Kidney (tissue), 14 donors: ENCODE data around the gene NABP2. TPM values are rescaled to one million over a fixed set of nuclear protein-coding genes. Genes with fewer than 3 reads are reported as not detected.

ENCODE experiments used
- DNase-seq, 5 donors: peaks; one replicate each; pipeline ENCODE4 v3.0.0-alpha.2; 2013 to 2020
- FAIRE-seq: peaks from 2 replicates; lab custom pipeline; 2012; peaks lifted over from hg19 to GRCh38; lab: Jason Lieb, UNC
- H3K27ac ChIP-seq, 2 donors: one replicate each; pipeline ENCODE4 v1.7.0; 2013; ENCODE audit warnings: low read depth in 2 of 2, low read length in 2 of 2, inconsistent platforms in 1 of 2
- H3K27me3 ChIP-seq: one replicate; pipeline ENCODE4 v1.7.1; 2013; ENCODE audit warnings: low read length, inconsistent platforms; ENCODE audit not compliant: control insufficient read depth, insufficient read depth
- H3K36me3 ChIP-seq, 3 donors: one replicate each; pipeline versions ENCODE4 v1.7.0 to v1.7.1; 2013; ENCODE audit warnings: low read length in 3 of 3, control low read depth in 1 of 3, inconsistent platforms in 1 of 3; ENCODE audit not compliant: insufficient read depth in 3 of 3, control insufficient read depth in 2 of 3
- H3K4me1 ChIP-seq, 3 donors: one replicate each; pipeline versions ENCODE4 v1.7.0 to v1.7.1; 2013; ENCODE audit warnings: low read length in 3 of 3, inconsistent platforms in 1 of 3, low read depth in 1 of 3; ENCODE audit not compliant: control insufficient read depth in 2 of 3, insufficient read depth in 2 of 3
- H3K4me3 ChIP-seq, 3 donors: one replicate each; pipeline versions ENCODE4 v1.7.0 to v1.8.1; 2013; ENCODE audit warnings: low read length in 3 of 3, control low read depth in 1 of 3, inconsistent platforms in 1 of 3
- H3K9ac ChIP-seq, 3 donors: one replicate each; pipeline versions ENCODE4 v1.7.0 to v1.7.1; 2013; ENCODE audit warnings: low read length in 3 of 3, control low read depth in 1 of 3, inconsistent platforms in 1 of 3
- H3K9me3 ChIP-seq, 3 donors: one replicate each; pipeline versions ENCODE4 v1.7.0 to v1.7.1; 2013; ENCODE audit warnings: low read length in 3 of 3, control low read depth in 1 of 3, inconsistent platforms in 1 of 3; ENCODE audit not compliant: control insufficient read depth in 2 of 3, insufficient read depth in 1 of 3
- CTCF ChIP-seq: IDR thresholded peaks from 3 replicates; pipeline ENCODE4 v1.5.1; 2012; ENCODE audit warnings: mild to moderate bottlenecking, moderate library complexity, borderline replicate concordance; ENCODE audit not compliant: insufficient read depth; ENCODE audit errors: extremely low read depth
- intact Hi-C: fragments of 100-400 bp; cut with DNase I; formaldehyde crosslinking; loops from one replicate; pipeline ENCODE4 v1.11.1; 2022
- polyA plus RNA-seq: library from polyadenylated mRNA; stranded (reverse); fragments of 350-450 nt; fragmentation: Illumina TruSeq; extraction: RNeasy Lipid Tissue Mini Kit (QIAGEN cat#74804); gene quantifications from one replicate; pipeline ENCODE4 v1.2.3, GENCODE V29; 2014; ENCODE audit warnings: low read depth, low replicate concordance; ENCODE audit not compliant: insufficient read depth
- total RNA-seq: library from RNA; stranded (reverse); fragmentation: NEBNext Ultra II Directional; extraction: Animal tissue kit (Norgen Biotek cat#: 25700); gene quantifications from one replicate; pipeline ENCODE4 v1.2.1, GENCODE V29; 2021
- donor health status: control.
- donor health status: control.
- donor health status: control.
- donor health status: control.
- donor health status: control.
- donor health status: DM: yes; HTN: yes; CAD: no.
- donor health status: Normal renal cell carcinoma (clear cell type).

NABP2 gene
- total and polyA plus RNA-seq, 2 donors from 2014 or later: 31.0 to 42.3 TPM

- Histone ChIP-seq H3K36me3 (peaks cover 11 to 43% (median 34%) of the 10 kb centered on the region in 3 donors), H3K9me3 (no peaks in the 10 kb centered on the region), H3K27ac (no peak overlapping the region), H3K4me1 (no peaks in the 10 kb centered on the region), H3K9ac (no peak overlapping the region), H3K4me3 (no peak overlapping the region), H3K27me3 (no peaks in the 10 kb centered on the region)
- DNase-seq: peak in 4 of 5 donors; percentile 56 to 74 (median 64)
- peak; percentile 38 for TF ChIP-seq CTCF
- FAIRE-seq: no peak
- intact Hi-C loops: no loop called here
These were observed 17.5 kb upstream of the NABP2 start for GRCh38 chr12:56206452-56207166.

GRCh38 chr12:56208006-56208405, 16.1 kb upstream of the NABP2 start:
- no peaks in the 10 kb centered on the region for H3K27me3 ChIP-seq
- TF ChIP-seq CTCF: no peak
- H3K9me3 ChIP-seq: no peaks in the 10 kb centered on the region
- no peak overlapping the region for H3K27ac ChIP-seq
- H3K9ac ChIP-seq: no peak overlapping the region
- peaks cover 16 to 57% (median 43%) of the 10 kb centered on the region in 3 donors for H3K36me3 ChIP-seq
- no peaks in the 10 kb centered on the region for H3K4me1 ChIP-seq
- intact Hi-C loops: no loop called here
- FAIRE-seq (no peak), DNase-seq (peak in 4 of 5 donors; percentile 49 to 71 (median 57))
- no peak overlapping the region for H3K4me3 ChIP-seq

GRCh38 chr12:56212361-56212760, 11.8 kb upstream of the NABP2 start:
- Histone ChIP-seq H3K9ac (no peak overlapping the region), H3K27ac (no peak overlapping the region), H3K4me3 (no peak overlapping the region), H3K27me3 (no peaks in the 10 kb centered on the region), H3K9me3 (no peaks in the 10 kb centered on the region), H3K4me1 (no peaks in the 10 kb centered on the region), H3K36me3 (peaks cover 17 to 50% (median 44%) of the 10 kb centered on the region in 3 donors)
- intact Hi-C loops: no loop called here
- FAIRE-seq (no peak), DNase-seq (no peak)
- TF ChIP-seq CTCF: no peak
